Ectodermal cell (in vitro differentiated cells): ENCODE measurements around the gene HPS1.
A peak's percentile ranks its signal among the peaks of the same experiment; 100 is the strongest.

Experiments
- H3K27ac ChIP-seq: 2 replicates; pipeline ENCODE4 v1.7.0; 2013; ENCODE audit warnings: mild to moderate bottlenecking, low read depth, low read length; ENCODE audit not compliant: insufficient read depth, poor library complexity, severe bottlenecking
- H3K27me3 ChIP-seq: 2 replicates; pipeline ENCODE4 v1.7.0; 2013; ENCODE audit warnings: mild to moderate bottlenecking, low read length; ENCODE audit not compliant: insufficient read depth, control insufficient read depth, poor library complexity, severe bottlenecking
- H3K36me3 ChIP-seq: one replicate; pipeline ENCODE4 v1.7.0; 2013; ENCODE audit warnings: low read length; ENCODE audit not compliant: control insufficient read depth, insufficient read depth
- H3K4me1 ChIP-seq: one replicate; pipeline ENCODE4 v1.7.0; 2013; ENCODE audit warnings: low read length; ENCODE audit not compliant: control insufficient read depth, insufficient read depth
- H3K4me3 ChIP-seq: 2 replicates; pipeline ENCODE4 v1.7.0; 2013; ENCODE audit warnings: low read depth, low read length, control low read depth; ENCODE audit not compliant: insufficient read depth
- H3K9me3 ChIP-seq: 2 replicates; pipeline ENCODE4 v1.7.0; 2013; ENCODE audit warnings: mild to moderate bottlenecking, low read length, moderate library complexity; ENCODE audit not compliant: control insufficient read depth
- WGBS, 2 experiments: methylation state at CpG; one replicate each; pipeline ENCODE4 v1.1.7; 2013; ENCODE audit warnings: missing lambda C conversion rate in 2 of 2; 5-methylcytosine and 5-hydroxymethylcytosine counted together

HPS1 gene

GRCh38 chr10:98450618-98451017 lies 3.9 kb upstream of the HPS1 start:
- no peak overlapping the region for H3K4me3 ChIP-seq
- H3K27ac ChIP-seq: no peak overlapping the region
- no peaks in the 10 kb centered on the region for H3K9me3 ChIP-seq
- 73 to 83% methylated on average over 1 of the region's 1 CpG for WGBS, 2 experiments
- H3K36me3 ChIP-seq: no peaks in the 10 kb centered on the region
- H3K27me3 ChIP-seq: no peaks in the 10 kb centered on the region
- H3K4me1 ChIP-seq: peaks cover under 1% of the 10 kb centered on the region

- H3K36me3 ChIP-seq: peaks cover 8% of the 10 kb centered on the region
- H3K27ac ChIP-seq: no peak overlapping the region
- H3K4me3 ChIP-seq: no peak overlapping the region
- no peaks in the 10 kb centered on the region for H3K4me1 ChIP-seq
- no peaks in the 10 kb centered on the region for H3K9me3 ChIP-seq
- no peaks in the 10 kb centered on the region for H3K27me3 ChIP-seq
Observed at GRCh38 chr10:98449287-98449686, 2.6 kb upstream of the HPS1 start.

- peaks cover 18% of the 10 kb centered on the region for H3K36me3 ChIP-seq
- H3K9me3 ChIP-seq: no peaks in the 10 kb centered on the region
- no peak overlapping the region for H3K27ac ChIP-seq
- no peaks in the 10 kb centered on the region for H3K4me1 ChIP-seq
- no peaks in the 10 kb centered on the region for H3K27me3 ChIP-seq
- H3K4me3 ChIP-seq: peak overlapping the region; percentile 67
- 17 to 21% methylated on average over 28 of the region's 28 CpGs for WGBS, 2 experiments
Observed at GRCh38 chr10:98446151-98446660, 529 bp downstream of the HPS1 start.

- Histone ChIP-seq H3K4me1 (no peaks in the 10 kb centered on the region), H3K4me3 (no peak overlapping the region), H3K9me3 (no peaks in the 10 kb centered on the region), H3K27me3 (no peaks in the 10 kb centered on the region), H3K36me3 (peaks cover 18% of the 10 kb centered on the region), H3K27ac (no peak overlapping the region)
- WGBS, 2 experiments: 92 to 94% methylated on average over 10 of the region's 10 CpGs
Observed at GRCh38 chr10:98445200-98445812, 1.4 kb downstream of the HPS1 start.

- Histone ChIP-seq H3K27me3 (no peaks in the 10 kb centered on the region), H3K4me3 (no peak overlapping the region), H3K36me3 (peaks cover 24% of the 10 kb centered on the region), H3K4me1 (no peaks in the 10 kb centered on the region), H3K9me3 (no peaks in the 10 kb centered on the region), H3K27ac (no peak overlapping the region)
- WGBS, 2 experiments: 89 to 90% methylated on average over 9 of the region's 9 CpGs
Observed at GRCh38 chr10:98444314-98445006, 2.3 kb downstream of the HPS1 start.

GRCh38 chr10:98438715-98439114 lies 8.0 kb downstream of the HPS1 start:
- Histone ChIP-seq H3K9me3 (no peaks in the 10 kb centered on the region), H3K4me3 (no peak overlapping the region), H3K27me3 (no peaks in the 10 kb centered on the region), H3K27ac (no peak overlapping the region), H3K36me3 (peaks cover 32% of the 10 kb centered on the region), H3K4me1 (no peaks in the 10 kb centered on the region)
- WGBS, 2 experiments: 82 to 83% methylated on average over 4 of the region's 4 CpGs

- Histone ChIP-seq H3K27ac (no peak overlapping the region), H3K9me3 (peaks cover 2% of the 10 kb centered on the region), H3K27me3 (no peaks in the 10 kb centered on the region), H3K36me3 (peaks cover 42% of the 10 kb centered on the region), H3K4me3 (no peak overlapping the region), H3K4me1 (no peaks in the 10 kb centered on the region)
- 95 to 97% methylated on average over 4 of the region's 4 CpGs for WGBS, 2 experiments
Observed at GRCh38 chr10:98436704-98437103, 10.0 kb downstream of the HPS1 start.

- H3K9me3 ChIP-seq: peaks cover 2% of the 10 kb centered on the region
- peaks cover 56% of the 10 kb centered on the region for H3K36me3 ChIP-seq
- no peak overlapping the region for H3K27ac ChIP-seq
- 95 to 97% methylated on average over 12 of the region's 12 CpGs for WGBS, 2 experiments
- H3K4me3 ChIP-seq: no peak overlapping the region
- no peaks in the 10 kb centered on the region for H3K4me1 ChIP-seq
- H3K27me3 ChIP-seq: no peaks in the 10 kb centered on the region
Observed at GRCh38 chr10:98435178-98435577, 11.6 kb downstream of the HPS1 start.

GRCh38 chr10:98433881-98434732 lies 12.6 kb downstream of the HPS1 start:
- Histone ChIP-seq H3K36me3 (peaks cover 56% of the 10 kb centered on the region), H3K9me3 (peaks cover 2% of the 10 kb centered on the region), H3K4me1 (no peaks in the 10 kb centered on the region), H3K4me3 (no peak overlapping the region), H3K27ac (no peak overlapping the region), H3K27me3 (no peaks in the 10 kb centered on the region)
- 96 to 97% methylated on average over 21 of the region's 21 CpGs for WGBS, 2 experiments

GRCh38 chr10:98433371-98433770 lies 13.4 kb downstream of the HPS1 start:
- H3K9me3 ChIP-seq: peaks cover 2% of the 10 kb centered on the region
- no peak overlapping the region for H3K27ac ChIP-seq
- WGBS, 2 experiments: 100% methylated on average over 1 of the region's 1 CpG
- H3K27me3 ChIP-seq: no peaks in the 10 kb centered on the region
- no peak overlapping the region for H3K4me3 ChIP-seq
- H3K36me3 ChIP-seq: peaks cover 55% of the 10 kb centered on the region
- H3K4me1 ChIP-seq: no peaks in the 10 kb centered on the region
